B cell (primary cell): ENCODE measurements around the gene IFNG-AS1. TPM values are rescaled to one million over a fixed set of nuclear protein-coding genes. Genes with fewer than 3 reads are reported as not detected.

Source experiments
- ATAC-seq: fragments of 200-7000 bp; cut with Tn5 transposase; one replicate; pipeline ENCODE4 v1.10.0; 2021; ENCODE audit warnings: low read depth, mild to moderate bottlenecking, moderate number of reproducible peaks, moderate library complexity
- CTCF ChIA-PET: fragments of 350-600 bp; sonication (Branson Sonifier 250); formaldehyde crosslinking; loops from one replicate; lab custom pipeline; 2021; ENCODE audit warnings: antibody characterized with exemption, inconsistent platforms; lab: Charles Lee
- POLR2A ChIA-PET: fragments of 350-600 bp; sonication (Branson Sonifier 250); formaldehyde crosslinking; loops from one replicate; lab custom pipeline; 2021; ENCODE audit warnings: antibody characterized with exemption; lab: Charles Lee
- DNase-seq: peaks from one replicate; pipeline ENCODE4 v3.0.0; 2013
- H2AFZ ChIP-seq: 2 replicates; pipeline ENCODE4 v1.6.1; 2012; ENCODE audit warnings: mild to moderate bottlenecking, low read depth, low read length; ENCODE audit not compliant: insufficient read depth, poor library complexity, severe bottlenecking
- H3K27ac ChIP-seq, 2 donors: 1 replicate in 1 of 2; 2 replicates in 1 of 2; pipeline ENCODE4 v1.5.1; 2012 to 2013; ENCODE audit warnings: low read length in 2 of 2, mild to moderate bottlenecking in 2 of 2, moderate library complexity in 1 of 2
- H3K27me3 ChIP-seq, 4 experiments: fragments of 200-600 bp in 1 of 4; sonication (generic) in 1 of 4; replicated peaks in 1 of 4; 1 replicate in 2 of 4; 2 replicates in 2 of 4; pipeline versions ENCODE4 v1.6.1 to v1.7.0; 2013 to 2016; ENCODE audit warnings: low read length in 3 of 4, mild to moderate bottlenecking in 2 of 4, mixed read lengths in 1 of 4, moderate library complexity in 1 of 4; ENCODE audit not compliant: insufficient read depth in 4 of 4, control insufficient read depth in 3 of 4; ENCODE audit errors: control extremely low read depth in 1 of 4
- H3K36me3 ChIP-seq, 2 experiments: replicated peaks in 1 of 2; 1 replicate in 1 of 2; 2 replicates in 1 of 2; pipeline versions ENCODE4 v1.6.1 to v1.7.1; 2013; ENCODE audit warnings: low read length in 1 of 2; ENCODE audit not compliant: insufficient read depth in 2 of 2, control insufficient read depth in 1 of 2; ENCODE audit errors: control extremely low read depth in 1 of 2, extremely low read depth in 1 of 2
- H3K4me1 ChIP-seq, 2 donors: fragments of 200-600 bp in 1 of 2; sonication (generic) in 1 of 2; 1 replicate in 1 of 2; 2 replicates in 1 of 2; pipeline versions ENCODE4 v1.5.1 to v1.6.1; 2013 to 2017; ENCODE audit warnings: low read length in 2 of 2; ENCODE audit not compliant: control insufficient read depth in 2 of 2, insufficient read depth in 2 of 2
- H3K4me2 ChIP-seq: replicated peaks from 2 replicates; pipeline ENCODE3; 2012; ENCODE audit warnings: mild to moderate bottlenecking, low read depth, low read length; ENCODE audit not compliant: poor library complexity, severe bottlenecking
- H3K4me3 ChIP-seq, 5 experiments: fragments of 200-600 bp in 1 of 5; sonication (generic) in 1 of 5; 1 replicate in 3 of 5; 2 replicates in 2 of 5; pipeline versions ENCODE4 v1.5.1 to v1.7.0; 2011 to 2016; ENCODE audit warnings: low read length in 4 of 5, mild to moderate bottlenecking in 4 of 5, low read depth in 2 of 5, control low read depth in 1 of 5, moderate library complexity in 1 of 5; ENCODE audit not compliant: insufficient read depth in 1 of 5; ENCODE audit errors: control extremely low read depth in 1 of 5, extremely low read depth in 1 of 5
- H3K79me2 ChIP-seq: fragments of 200-600 bp; sonication (generic); one replicate; pipeline ENCODE4 v1.6.0; 2016; ENCODE audit warnings: low read length; ENCODE audit not compliant: control insufficient read depth, insufficient read depth
- H3K9ac ChIP-seq: fragments of 200-600 bp; sonication (generic); 2 replicates; pipeline ENCODE4 v1.6.1; 2017; ENCODE audit warnings: mild to moderate bottlenecking, low read length, moderate library complexity
- H3K9me3 ChIP-seq, 3 donors: one replicate each; pipeline versions ENCODE4 v1.6.1 to v1.7.1; 2013; ENCODE audit warnings: low read length in 2 of 3; ENCODE audit not compliant: control insufficient read depth in 2 of 3, insufficient read depth in 1 of 3; ENCODE audit errors: control extremely low read depth in 1 of 3
- H4K20me1 ChIP-seq: 2 replicates; pipeline ENCODE4 v1.6.0; 2012; ENCODE audit warnings: mild to moderate bottlenecking, low read length; ENCODE audit not compliant: insufficient read depth, control insufficient read depth, poor library complexity, severe bottlenecking
- H3K27ac Mint-ChIP-seq: one replicate; pipeline ENCODE4 v1.8.0; 2021; ENCODE audit warnings: mixed read lengths
- H3K27me3 Mint-ChIP-seq: one replicate; pipeline ENCODE4 v1.8.0; 2021; ENCODE audit warnings: mixed read lengths
- H3K4me1 Mint-ChIP-seq: one replicate; pipeline ENCODE4 v1.8.0; 2021; ENCODE audit warnings: mixed read lengths
- H3K4me3 Mint-ChIP-seq: one replicate; pipeline ENCODE4 v1.8.0; 2021; ENCODE audit warnings: mixed read lengths
- H3K9me3 Mint-ChIP-seq: one replicate; pipeline ENCODE4 v1.8.0; 2022; ENCODE audit warnings: mixed read lengths; ENCODE audit not compliant: insufficient read depth
- EZH2 ChIP-seq: IDR thresholded peaks from 2 replicates; pipeline ENCODE4 v1.6.1; 2012; ENCODE audit warnings: borderline replicate concordance, low read depth, mild to moderate bottlenecking, moderate library complexity, low read length; ENCODE audit not compliant: insufficient read depth, poor library complexity, severe bottlenecking
- WGBS: methylation state at CpG from one replicate; pipeline ENCODE4 v1.1.5; 2013; ENCODE audit warnings: missing lambda C conversion rate; ENCODE audit not compliant: insufficient coverage; 5-methylcytosine and 5-hydroxymethylcytosine counted together
- intact Hi-C: fragments of 100-400 bp; cut with micrococcal nuclease; formaldehyde crosslinking; loops from one replicate; pipeline ENCODE4 v1.10.0; 2022
- polyA plus RNA-seq: library from polyadenylated mRNA; depleted of rRNA; stranded (reverse); fragments of >200 nt; gene quantifications from 2 replicates; pipeline ENCODE4 v1.2.3, GENCODE V29; 2012
- total RNA-seq, 2 donors: library from RNA; stranded (reverse); fragments of 120-200 nt in 1 of 2; gene quantifications; 1 replicate in 1 of 2; 2 replicates in 1 of 2; pipeline versions ENCODE4 v1.2.3 to v1.2.4, GENCODE V29; 2013 to 2022

The IFNG-AS1 gene
- total and polyA plus RNA-seq, 2 donors (not counting 1 experiment from before 2014, with no cell fraction given), result 1.8 to 19.0 TPM

DNA sequence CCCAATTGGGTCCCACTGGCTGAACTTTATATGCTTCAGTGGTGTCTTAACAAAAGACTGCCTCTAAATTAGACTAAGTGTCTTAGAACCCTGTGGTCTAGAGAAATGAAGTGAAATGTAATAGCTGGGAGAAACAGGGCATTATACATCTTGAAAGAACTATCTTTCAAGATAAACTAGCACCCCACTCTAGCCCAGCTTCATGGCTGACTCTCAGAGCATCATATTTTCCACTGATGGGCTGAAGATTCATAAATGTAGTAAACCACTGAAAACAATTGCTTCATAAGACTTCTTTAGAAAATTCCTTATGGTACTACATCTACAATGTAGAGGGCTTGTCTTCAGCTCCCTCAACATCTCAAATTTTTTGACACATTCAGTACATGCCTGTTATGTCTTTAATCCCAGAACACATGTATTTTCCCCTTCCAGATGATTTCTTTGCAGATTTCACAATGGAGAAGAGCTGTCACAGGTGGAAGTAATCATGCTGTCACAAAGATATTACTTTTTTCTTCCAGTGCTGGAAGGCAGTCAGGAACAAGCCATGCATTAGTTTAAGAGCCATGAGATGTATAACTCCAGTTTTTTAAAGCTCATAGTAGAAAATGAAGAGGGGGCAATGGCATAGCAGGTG lies 48.5 kb downstream of the IFNG-AS1 start:
- DNase-seq, result no peak
- H3K9me3 ChIP-seq, result no peaks in the 10 kb centered on the region
- H3K9me3 Mint-ChIP-seq, result no peaks in the 10 kb centered on the region
- no peak overlapping the region for H3K4me3 Mint-ChIP-seq
- no peak overlapping the region for H3K9ac ChIP-seq
- H4K20me1 ChIP-seq, result no peaks in the 10 kb centered on the region
- H3K4me2 ChIP-seq, result no peak overlapping the region
- no peak for TF ChIP-seq EZH2
- H3K27ac Mint-ChIP-seq, result peak overlapping the region; percentile 16
- H3K4me1 ChIP-seq, result peaks cover 18 to 22% of the 10 kb centered on the region in 2 donors
- H3K4me1 Mint-ChIP-seq, result peaks cover 29% of the 10 kb centered on the region
- H3K36me3 ChIP-seq, result no peaks in the 10 kb centered on the region
- CTCF ChIA-PET, result interaction anchor here (0.6 to 6.9 kb wide), 9 partner anchors 10 to 682 kb away, joined by 3 to 64 read pairs (median 4); no protein-coding TSS in a partner anchor
- no peaks in the 10 kb centered on the region for H3K27me3 ChIP-seq
- intact Hi-C loops, result no loop called here
- ATAC-seq, result no peak
- H3K27ac ChIP-seq, result no peak overlapping the region
- POLR2A ChIA-PET, result no interaction called here
- H2AFZ ChIP-seq, result no peak overlapping the region
- no peaks in the 10 kb centered on the region for H3K79me2 ChIP-seq
- no peak overlapping the region for H3K4me3 ChIP-seq
- no peaks in the 10 kb centered on the region for H3K27me3 Mint-ChIP-seq

GRCh38 chr12:68038650-68039049 lies 49.4 kb downstream of the IFNG-AS1 start:
- no peaks in the 10 kb centered on the region for H3K79me2 ChIP-seq
- H3K4me3 Mint-ChIP-seq, result no peak overlapping the region
- H3K27ac Mint-ChIP-seq, result no peak overlapping the region
- H3K27me3 Mint-ChIP-seq, result no peaks in the 10 kb centered on the region
- ChIA-PET CTCF (interaction anchor here (0.9 to 6.9 kb wide), 10 partner anchors 9 to 683 kb away, joined by 3 to 64 read pairs (median 4); no protein-coding TSS in a partner anchor), POLR2A (no interaction called here)
- H3K4me2 ChIP-seq, result no peak overlapping the region
- H2AFZ ChIP-seq, result no peak overlapping the region
- H4K20me1 ChIP-seq, result no peaks in the 10 kb centered on the region
- no peaks in the 10 kb centered on the region for H3K9me3 Mint-ChIP-seq
- no peaks in the 10 kb centered on the region for H3K27me3 ChIP-seq
- no peaks in the 10 kb centered on the region for H3K36me3 ChIP-seq
- no peak overlapping the region for H3K9ac ChIP-seq
- H3K27ac ChIP-seq, result no peak overlapping the region
- DNase-seq (no peak), ATAC-seq (no peak)
- peaks cover 18 to 22% of the 10 kb centered on the region in 2 donors for H3K4me1 ChIP-seq
- no peaks in the 10 kb centered on the region for H3K9me3 ChIP-seq
- no peak for TF ChIP-seq EZH2
- WGBS, result 17% methylated on average over 1 of the region's 3 CpGs
- no peak overlapping the region for H3K4me3 ChIP-seq
- peaks cover 29% of the 10 kb centered on the region for H3K4me1 Mint-ChIP-seq
- intact Hi-C loops, result no loop called here
